ENCODE measurements around the gene INHBA.

DNA sequence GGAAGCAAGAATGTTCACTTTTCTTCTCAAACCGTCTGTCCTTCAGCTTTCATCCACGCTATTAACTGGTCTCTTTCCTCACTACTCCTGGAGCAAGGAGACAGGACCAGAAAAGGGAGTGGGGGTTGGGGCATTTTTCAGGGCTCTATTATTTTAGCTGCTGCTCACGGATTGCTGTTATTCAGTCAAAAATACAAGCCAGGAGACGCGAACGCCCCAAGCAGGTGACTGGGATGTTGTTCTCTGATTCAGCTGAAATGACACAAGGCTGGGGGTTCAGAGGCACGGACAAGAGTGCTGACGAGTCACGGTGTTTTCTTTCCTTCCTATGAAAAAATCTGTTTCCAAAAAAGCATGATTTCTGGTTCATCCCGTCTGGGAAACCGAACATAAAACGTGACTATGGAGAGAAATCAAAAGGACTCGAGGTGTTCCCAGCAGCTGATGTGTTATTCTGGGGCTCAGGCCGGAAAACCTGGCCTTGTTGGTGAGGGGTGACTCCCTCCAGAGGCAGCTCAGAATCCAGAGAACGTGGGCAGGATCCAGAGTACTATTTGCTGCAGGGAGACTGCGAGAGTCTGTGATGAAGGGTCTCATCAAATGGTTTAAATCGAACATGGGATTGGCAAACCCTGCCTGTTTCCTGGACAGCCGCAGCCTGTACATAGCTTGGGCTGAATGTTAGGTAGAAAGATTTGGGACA is 3.5 kb upstream of the INHBA start:
- no peak for TF ChIP-seq EZH2 (IDR thresholded peaks at IDR 0.05; ENCODE audit: borderline replicate concordance, insufficient read depth, low read length, poor library complexity, severe bottlenecking)
- no peak for TF ChIP-seq MXI1 (conservative IDR thresholded peaks at IDR 0.05; ENCODE audit: poor library complexity, severe bottlenecking)

Data from neural cell (in vitro differentiated cells).